GM19351 (cell line): Measurements from ENCODE around the gene SHPK.
A peak's percentile ranks its signal among the peaks of the same experiment; 100 is the strongest.

Experiments
- ATAC-seq: cut with Tn5 transposase; IDR thresholded peaks from one replicate; pipeline ENCODE4 v1.9.1; 2021; ENCODE audit warnings: mild to moderate bottlenecking, moderate library complexity; ENCODE audit not compliant: unreplicated experiment

Gene SHPK

DNA sequence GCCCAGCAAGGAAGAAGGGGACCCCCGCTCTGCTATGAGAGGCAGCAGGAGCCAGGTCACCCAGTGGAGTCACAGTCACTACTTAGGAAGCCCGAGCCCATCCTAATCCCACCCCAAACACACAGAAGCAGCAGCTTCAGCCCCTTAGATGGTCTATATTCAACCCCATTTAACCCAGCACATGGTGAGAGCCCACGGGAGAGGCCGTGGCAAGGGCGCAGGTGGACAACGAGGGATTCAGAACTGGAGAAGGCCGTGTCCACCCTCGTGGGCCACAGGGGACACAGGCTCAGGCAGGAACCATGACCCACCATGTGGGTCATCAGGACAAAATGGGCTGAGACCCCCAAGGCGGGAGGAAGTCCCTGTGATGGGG is 76.8 kb downstream of the SHPK start:
- no peak for ATAC-seq

DNA sequence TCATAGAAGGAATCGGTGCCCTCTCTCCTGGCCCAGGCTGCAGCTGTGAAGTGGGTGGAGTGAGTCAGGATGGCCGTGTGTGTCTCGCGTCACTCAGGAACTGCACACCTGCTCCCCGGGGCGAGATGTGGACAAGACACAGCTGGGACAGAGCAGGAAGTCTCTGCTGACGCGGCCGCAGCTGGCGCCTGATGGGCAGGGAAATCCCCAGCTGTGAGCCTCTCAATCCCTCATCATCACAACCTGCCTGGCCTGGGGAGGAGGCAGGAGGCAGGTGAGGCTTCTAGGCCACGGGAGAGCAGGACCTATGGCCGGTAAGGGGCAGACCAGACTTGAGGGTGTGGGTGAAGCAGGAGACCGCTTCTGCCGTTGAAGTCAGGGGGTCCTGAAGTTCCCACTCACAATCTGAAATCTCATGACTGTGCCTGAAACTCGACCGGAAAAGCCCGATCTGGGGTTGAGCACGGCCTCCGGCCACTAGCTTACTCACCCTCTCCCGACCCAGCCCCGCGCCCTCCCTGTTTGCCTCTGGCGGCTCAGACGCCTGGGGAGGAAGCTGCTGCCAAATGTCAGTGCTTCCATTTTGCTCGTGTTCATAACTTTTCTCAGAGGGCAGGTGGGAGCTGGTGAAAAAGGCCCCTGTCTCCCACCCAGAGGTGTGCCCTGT is 77.3 kb downstream of the SHPK start:
- peak; percentile 71 for ATAC-seq
